ENCODE data around the gene HMGCLL1. TPM values are rescaled to one million over a fixed set of nuclear protein-coding genes. Genes with fewer than 3 reads are reported as not detected.

HMGCLL1 gene
- total RNA-seq, 6 experiments from 2014 or later = 0.13 to 0.72 (median 0.36) TPM

GRCh38 chr6:55496201-55496600 lies 82.8 kb downstream of the HMGCLL1 start:
- Histone ChIP-seq H3K36me3 (no peaks in the 10 kb centered on the region), H3K27ac (no peak overlapping the region), H3K27me3 (no peaks in the 10 kb centered on the region), H3K4me3 (no peak overlapping the region), H3K4me1 (no peaks in the 10 kb centered on the region), H3K9me3 (no peaks in the 10 kb centered on the region)
- intact Hi-C loops (cut with DNase I) = no loop called here
- ATAC-seq (no peak), DNase-seq (no peak)
- TF ChIP-seq POLR2A (IDR thresholded peaks at IDR 0.05) (no peak), CTCF (IDR thresholded peaks at IDR 0.05) (no peak)
- 50% methylated on average over 1 of the region's 1 CpG for WGBS (ENCODE audit: insufficient coverage, low coverage, low lambda C conversion rate, missing lambda C conversion rate)

- Histone ChIP-seq H3K9me3 (no peaks in the 10 kb centered on the region), H3K4me3 (no peak overlapping the region), H3K4me1 (no peaks in the 10 kb centered on the region), H3K27ac (no peak overlapping the region), H3K27me3 (no peaks in the 10 kb centered on the region), H3K36me3 (no peaks in the 10 kb centered on the region)
- intact Hi-C loops (cut with DNase I) = no loop called here
- 39% methylated on average over 3 of the region's 3 CpGs for WGBS (ENCODE audit: insufficient coverage, low coverage, low lambda C conversion rate, missing lambda C conversion rate)
- ATAC-seq (no peak), DNase-seq (no peak)
- TF ChIP-seq CTCF (IDR thresholded peaks at IDR 0.05) (no peak), POLR2A (IDR thresholded peaks at IDR 0.05) (no peak)
Measured at GRCh38 chr6:55495277-55495676, 83.7 kb downstream of the HMGCLL1 start.

- Histone ChIP-seq H3K4me1 (no peaks in the 10 kb centered on the region), H3K36me3 (no peaks in the 10 kb centered on the region), H3K27ac (no peak overlapping the region), H3K4me3 (no peak overlapping the region), H3K9me3 (no peaks in the 10 kb centered on the region), H3K27me3 (no peaks in the 10 kb centered on the region)
- TF ChIP-seq CTCF (IDR thresholded peaks at IDR 0.05) (no peak), POLR2A (IDR thresholded peaks at IDR 0.05) (no peak)
- no peak for ATAC-seq
- 17% methylated on average over 2 of the region's 2 CpGs for WGBS (ENCODE audit: insufficient coverage, low coverage, low lambda C conversion rate, missing lambda C conversion rate)
- intact Hi-C loops (cut with DNase I) = no loop called here
- no peak for DNase-seq
Measured at GRCh38 chr6:55494411-55494810, 84.6 kb downstream of the HMGCLL1 start.

- no peaks in the 10 kb centered on the region for H3K36me3 ChIP-seq
- H3K27me3 ChIP-seq = no peaks in the 10 kb centered on the region
- no peak overlapping the region for H3K4me3 ChIP-seq
- H3K9me3 ChIP-seq = peaks cover 0 to 4% (median 0%) of the 10 kb centered on the region in 4 donors
- ATAC-seq (no peak), DNase-seq (no peak)
- H3K4me1 ChIP-seq = no peaks in the 10 kb centered on the region
- no peak overlapping the region for H3K27ac ChIP-seq
- TF ChIP-seq CTCF (IDR thresholded peaks at IDR 0.05) = no peak
- no peak for TF ChIP-seq POLR2A (IDR thresholded peaks at IDR 0.05)
- WGBS (ENCODE audit: insufficient coverage, low coverage, low lambda C conversion rate, missing lambda C conversion rate) = 73% methylated on average over 3 of the region's 4 CpGs
- intact Hi-C loops (cut with DNase I) = no loop called here
Measured at GRCh38 chr6:55492259-55492658, 86.7 kb downstream of the HMGCLL1 start.

- DNase-seq (no peak), ATAC-seq (no peak)
- no peak for TF ChIP-seq POLR2A (IDR thresholded peaks at IDR 0.05)
- no peak for TF ChIP-seq CTCF (IDR thresholded peaks at IDR 0.05)
- intact Hi-C loops (cut with DNase I) = no loop called here
- no peaks in the 10 kb centered on the region for H3K4me1 ChIP-seq
- no peak overlapping the region for H3K4me3 ChIP-seq
- no peaks in the 10 kb centered on the region for H3K36me3 ChIP-seq
- H3K9me3 ChIP-seq = peaks cover 0 to 4% (median 0%) of the 10 kb centered on the region in 4 donors
- no peak overlapping the region for H3K27ac ChIP-seq
- H3K27me3 ChIP-seq = no peaks in the 10 kb centered on the region
Measured at GRCh38 chr6:55490871-55491270, 88.1 kb downstream of the HMGCLL1 start.

All from right lobe of liver (tissue), 6 donors.